Endothelial cell of umbilical vein (primary cell): ENCODE data around the gene GTF2B. TPM values are rescaled to one million over a fixed set of nuclear protein-coding genes. Genes with fewer than 3 reads are reported as not detected.
"Not testable (repeated sequence)": the region's sequence is repeated elsewhere in the genome, so short reads cannot be mapped to it uniquely, and the experiment has no call there.

Experiments used
- BruUV-seq: library from RNA; stranded (reverse); fragments of 400-500 nt; replicated peaks from 2 replicates; lab custom pipeline; 2021; lab: Mats Ljungman, UMichigan
- CTCF ChIA-PET: fragments of 300-600, 350-600 bp; sonication (Branson Sonifier 250); formaldehyde crosslinking; loops from one replicate; lab custom pipeline; 2021; ENCODE audit warnings: antibody characterized with exemption, inconsistent platforms; lab: Charles Lee
- POLR2A ChIA-PET: fragments of 300-600, 350-600 bp; sonication (Branson Sonifier 250); formaldehyde crosslinking; loops from one replicate; lab custom pipeline; 2021; ENCODE audit warnings: antibody characterized with exemption, inconsistent platforms; lab: Charles Lee
- DNase-seq: peaks from one replicate; pipeline ENCODE4 v3.0.0-alpha.2; 2011; ENCODE audit warnings: low read depth, low spot score
- FAIRE-seq: peaks from 2 replicates; lab custom pipeline; 2011; peaks lifted over from hg19 to GRCh38; lab: Jason Lieb, UNC
- H2AFZ ChIP-seq: 2 replicates; pipeline ENCODE4 v1.6.0; 2012; ENCODE audit warnings: low read depth, low read length, control low read depth, inconsistent platforms
- H3K27ac ChIP-seq: 2 replicates; pipeline ENCODE4 v1.5.1; 2011; ENCODE audit warnings: low read depth, mild to moderate bottlenecking, control low read depth, low read length, moderate library complexity; ENCODE audit not compliant: insufficient read depth
- H3K27me3 ChIP-seq, 2 experiments: 2 replicates each; pipeline versions ENCODE4 v1.6.0 to v1.6.1; 2011; ENCODE audit warnings: low read length in 2 of 2, mixed read lengths in 1 of 2; ENCODE audit not compliant: control insufficient read depth in 2 of 2, insufficient read depth in 2 of 2
- H3K36me3 ChIP-seq, 2 experiments: 2 replicates in 1 of 2; 3 replicates in 1 of 2; pipeline ENCODE4 v1.5.1; 2011; ENCODE audit warnings: low read length in 2 of 2, mild to moderate bottlenecking in 1 of 2, moderate library complexity in 1 of 2; ENCODE audit not compliant: control insufficient read depth in 2 of 2, insufficient read depth in 2 of 2; ENCODE audit errors: extremely low read depth in 1 of 2
- H3K4me1 ChIP-seq: 3 replicates; pipeline ENCODE4 v1.5.1; 2011; ENCODE audit warnings: mild to moderate bottlenecking, low read length; ENCODE audit not compliant: control insufficient read depth, insufficient read depth; ENCODE audit errors: extremely low read depth
- H3K4me2 ChIP-seq: 2 replicates; pipeline ENCODE4 v1.6.1; 2011; ENCODE audit warnings: low read length, control low read depth, mixed read lengths; ENCODE audit not compliant: insufficient read depth
- H3K4me3 ChIP-seq, 3 experiments: fragments of 200-600 bp in 1 of 3; sonication (generic), shearing (Covaris generic) in 1 of 3; replicated peaks in 1 of 3; 2 replicates each; pipeline ENCODE4 v1.5.1; 2011 to 2016; ENCODE audit warnings: control low read depth in 3 of 3, low read length in 3 of 3, mild to moderate bottlenecking in 2 of 3, inconsistent platforms in 1 of 3, low read depth in 1 of 3, moderate library complexity in 1 of 3; ENCODE audit not compliant: insufficient read depth in 1 of 3
- H3K79me2 ChIP-seq: 2 replicates; pipeline ENCODE4 v1.6.0; 2012; ENCODE audit warnings: low read length, inconsistent platforms; ENCODE audit not compliant: control insufficient read depth, insufficient read depth
- H3K9ac ChIP-seq: replicated peaks from 2 replicates; pipeline ENCODE3; 2011; ENCODE audit warnings: low read length, control low read depth; ENCODE audit not compliant: insufficient read depth; ENCODE audit errors: extremely low read depth
- H3K9me1 ChIP-seq: replicated peaks from 3 replicates; pipeline ENCODE4 v1.6.0; 2011; ENCODE audit warnings: mild to moderate bottlenecking, low read length; ENCODE audit not compliant: control insufficient read depth, insufficient read depth; ENCODE audit errors: extremely low read depth
- H3K9me3 ChIP-seq: replicated peaks from 2 replicates; pipeline ENCODE4 v1.5.1; 2012; ENCODE audit warnings: low read length, inconsistent platforms; ENCODE audit not compliant: control insufficient read depth, insufficient read depth
- H4K20me1 ChIP-seq: replicated peaks from 2 replicates; pipeline ENCODE3; 2011; ENCODE audit warnings: mild to moderate bottlenecking, low read length; ENCODE audit not compliant: control insufficient read depth, insufficient read depth; ENCODE audit errors: extremely low read depth
- CTCF ChIP-seq, 2 donors: IDR thresholded peaks; 1 replicate in 1 of 2; 2 replicates in 1 of 2; pipeline ENCODE4 v1.5.1; 2011; ENCODE audit warnings: low read length in 2 of 2, mild to moderate bottlenecking in 2 of 2, moderate library complexity in 2 of 2, control low read depth in 1 of 2, inconsistent platforms in 1 of 2, low read depth in 1 of 2; ENCODE audit not compliant: insufficient read depth in 1 of 2; ENCODE audit errors: extremely low read depth in 1 of 2
- EZH2 ChIP-seq: IDR thresholded peaks from 2 replicates; pipeline ENCODE4 v1.6.1; 2012; ENCODE audit warnings: borderline replicate concordance, low read depth, mild to moderate bottlenecking, moderate library complexity, low read length, inconsistent platforms; ENCODE audit not compliant: severe bottlenecking
- FOS ChIP-seq: IDR thresholded peaks from 2 replicates; pipeline ENCODE4 v1.6.1; 2011; ENCODE audit warnings: mild to moderate bottlenecking, low read length, moderate library complexity, borderline replicate concordance; ENCODE audit not compliant: insufficient read depth
- GATA2 ChIP-seq: IDR thresholded peaks from 2 replicates; pipeline ENCODE4 v1.7.0; 2011; ENCODE audit warnings: low read depth, mild to moderate bottlenecking, moderate library complexity, mixed read lengths, low read length; ENCODE audit not compliant: insufficient read length, insufficient read depth
- JUN ChIP-seq: IDR thresholded peaks from 2 replicates; pipeline ENCODE4 v1.6.1; 2011; ENCODE audit warnings: borderline replicate concordance, low read depth; ENCODE audit not compliant: insufficient read length, insufficient read depth
- MAX ChIP-seq: IDR thresholded peaks from 2 replicates; pipeline ENCODE4 v1.6.1; 2011; ENCODE audit not compliant: insufficient read depth, insufficient read length
- MYC ChIP-seq: IDR thresholded peaks from one replicate; pipeline ENCODE4 v1.6.1; 2011; ENCODE audit warnings: mild to moderate bottlenecking, low read depth, low read length
- POLR2A ChIP-seq: IDR thresholded peaks from 2 replicates; pipeline ENCODE4 v1.6.1; 2012; ENCODE audit warnings: low read depth, mild to moderate bottlenecking, control low read depth, low read length
- POLR2AphosphoS5 ChIP-seq: IDR thresholded peaks from 2 replicates; pipeline ENCODE4 v1.6.1; 2012; ENCODE audit warnings: low read depth, mild to moderate bottlenecking, control low read depth, low read length, moderate library complexity; ENCODE audit not compliant: insufficient read depth
- dilution Hi-C: fragments of 300-500 bp; cut with MboI; formaldehyde crosslinking; loops from one replicate; pipeline ENCODE4 v1.15.0; 2019; ENCODE audit warnings: low sequenced_read_pairs; ENCODE audit not compliant: extremely low pct_ligation_motif_present
- intact Hi-C: fragments of 100-400 bp; cut with micrococcal nuclease; formaldehyde crosslinking; loops from one replicate; pipeline ENCODE4 v1.10.0; 2022
- polyA plus RNA-seq, 4 experiments: library from polyadenylated mRNA; depleted of rRNA in 3 of 4; stranded (reverse) in 3 of 4; unstranded in 1 of 4; fragments of >200 nt; gene quantifications; 2 replicates each; pipeline versions ENCODE4 v1.2.1 to v1.2.3, GENCODE V29; 2011 to 2012; ENCODE audit warnings: missing spikeins in 1 of 4
- total RNA-seq: library from RNA; stranded (reverse); gene quantifications from 2 replicates; pipeline ENCODE4 v1.2.3, GENCODE V29; 2021

GTF2B gene
- total and polyA plus RNA-seq, 2 donors (not counting 3 experiments of a cell fraction or from before 2014, with no cell fraction given), result 19.8 to 20.0 TPM

DNA sequence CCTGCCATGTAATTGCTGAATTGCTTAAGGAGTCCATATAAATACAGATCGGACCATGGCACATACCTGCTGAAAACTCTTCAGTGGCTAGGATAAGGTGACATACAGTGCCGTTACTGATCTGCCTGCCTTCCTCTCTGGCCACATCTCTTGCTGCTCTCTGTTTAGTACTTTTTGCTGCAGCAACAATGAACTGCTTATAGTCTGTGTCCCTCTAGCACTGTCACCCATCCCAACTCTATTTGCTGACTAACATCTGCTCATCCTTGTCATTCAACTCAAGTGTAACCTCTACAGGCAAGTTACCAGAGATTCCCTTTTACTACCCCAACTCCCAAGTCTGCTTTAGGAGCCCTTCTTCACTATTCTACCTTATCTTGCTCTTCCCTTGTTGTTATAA is 65.6 kb downstream of the GTF2B start:
- Histone ChIP-seq H3K4me1 (no peaks in the 10 kb centered on the region), H3K9me1 (no peaks in the 10 kb centered on the region), H3K9me3 (no peaks in the 10 kb centered on the region), H3K27me3 (no peaks in the 10 kb centered on the region), H3K36me3 (peaks cover 3 to 8% of the 10 kb centered on the region in 2 experiments), H3K4me3 (no peak overlapping the region), H3K4me2 (no peak overlapping the region), H3K79me2 (no peaks in the 10 kb centered on the region), H3K27ac (no peak overlapping the region), H3K9ac (no peak overlapping the region), H4K20me1 (no peaks in the 10 kb centered on the region), H2AFZ (no peak overlapping the region)
- DNase-seq (no peak), FAIRE-seq (no peak)
- intact Hi-C loops, result no loop called here
- dilution Hi-C loops, result no loop called here
- BruUV-seq, result no TSS peak
- CTCF ChIA-PET, result no interaction called here
- TF ChIP-seq EZH2, result no peak
- no peak for TF ChIP-seq JUN
- TF ChIP-seq MYC, result no peak
- TF ChIP-seq CTCF (IDR thresholded peaks at IDR 0.05; ENCODE audit: extremely low read depth in 1 of 2, insufficient read depth in 1 of 2, low read depth in 1 of 2, low read length in 2 of 2), result no peak
- TF ChIP-seq FOS, result no peak
- TF ChIP-seq POLR2AphosphoS5, result no peak
- no peak for TF ChIP-seq MAX
- no peak for TF ChIP-seq POLR2A
- TF ChIP-seq GATA2, result no peak
- POLR2A ChIA-PET, result no interaction called here

GRCh38 chr1:88819642-88820041 is 71.7 kb downstream of the GTF2B start:
- CTCF ChIA-PET, BruUV-seq, H4K20me1 ChIP-seq, POLR2A ChIA-PET, H3K9me1 ChIP-seq, H3K79me2 ChIP-seq, H3K4me1 ChIP-seq, dilution Hi-C loops, H3K9me3 ChIP-seq, H3K27ac ChIP-seq, H3K4me2 ChIP-seq, H2AFZ ChIP-seq, intact Hi-C loops, H3K27me3 ChIP-seq, H3K36me3 ChIP-seq, H3K9ac ChIP-seq, DNase-seq, FAIRE-seq, H3K4me3 ChIP-seq: not testable (repeated sequence)
